HepG2 (cell line): Measurements from ENCODE around the gene TM4SF1. TPM values are rescaled to one million over a fixed set of nuclear protein-coding genes. Genes with fewer than 3 reads are reported as not detected.

ENCODE experiments used
- FOXA3 ChIP-seq: IDR thresholded peaks from 2 replicates; pipeline ENCODE4 v1.6.1; 2016; ENCODE audit warnings: missing genetic modification reagents, missing compliant biosample characterization
- FOXP1 ChIP-seq, 2 experiments: fragments of 450-650 bp in 1 of 2; IDR thresholded peaks; 2 replicates each; pipeline ENCODE4 v1.6.1; 2017 to 2018; ENCODE audit warnings: antibody characterized with exemption in 1 of 2
- HMG20A ChIP-seq: IDR thresholded peaks from 2 replicates; pipeline ENCODE4 v1.6.1; 2016; ENCODE audit warnings: borderline replicate concordance
- LBX2 ChIP-seq: sonication (generic); formaldehyde crosslinking; IDR thresholded peaks from 2 replicates; pipeline ENCODE4 v1.5.0; 2020; ENCODE audit warnings: missing genetic modification reagents, mild to moderate bottlenecking, borderline replicate concordance
- MIXL1 ChIP-seq: IDR thresholded peaks from 2 replicates; pipeline ENCODE4 v1.6.1; 2016
- PAXIP1 ChIP-seq: sonication (generic); formaldehyde crosslinking; conservative IDR thresholded peaks from 2 replicates; pipeline ENCODE4 v1.4.0; 2020; ENCODE audit warnings: mild to moderate bottlenecking, missing genetic modification reagents, moderate library complexity
- PHF21A ChIP-seq: sonication (generic); formaldehyde crosslinking; IDR thresholded peaks from 2 replicates; pipeline ENCODE4 v1.5.0; 2020; ENCODE audit warnings: mild to moderate bottlenecking, missing genetic modification reagents
- TCF12 ChIP-seq, 2 experiments: fragments of 450-650 bp in 1 of 2; sonication (generic) in 1 of 2; formaldehyde crosslinking in 1 of 2; IDR thresholded peaks; 2 replicates each; pipeline versions ENCODE4 v1.6.1 to v1.8.0; 2017 to 2022; ENCODE audit warnings: antibody characterized with exemption in 1 of 2, mild to moderate bottlenecking in 1 of 2, missing genetic modification reagents in 1 of 2, moderate library complexity in 1 of 2
- ZNF335 ChIP-seq: sonication (generic); formaldehyde crosslinking; IDR thresholded peaks from 2 replicates; pipeline ENCODE4 v1.4.0; 2020; ENCODE audit warnings: missing genetic modification reagents
- ZNF468 ChIP-seq: sonication (generic); formaldehyde crosslinking; IDR thresholded peaks from 2 replicates; pipeline ENCODE4 v1.8.0; 2022; ENCODE audit warnings: mild to moderate bottlenecking, moderate library complexity, missing genetic modification reagents
- polyA plus RNA-seq, 8 experiments: library from polyadenylated mRNA; depleted of rRNA in 3 of 8; stranded (reverse) in 7 of 8; unstranded in 1 of 8; fragments of >200 nt; fragmentation: Illumina TruSeq in 4 of 8; extraction: Trizol in 4 of 8; gene quantifications; 2 replicates each; pipeline versions ENCODE4 v1.2.1 to v1.2.3, GENCODE V29; 2011 to 2016; ENCODE audit warnings: low read depth in 4 of 8, missing spikeins in 1 of 8, mixed read lengths in 1 of 8; ENCODE audit not compliant: insufficient read depth in 1 of 8
- total RNA-seq, 5 experiments: library from RNA; depleted of rRNA; stranded (reverse); fragments of >200 nt; fragmentation: Illumina TruSeq; extraction: Trizol; gene quantifications; 2 replicates each; pipeline ENCODE4 v1.2.3, GENCODE V29; 2016; ENCODE audit warnings: low read depth in 1 of 5
- TF ChIP-seq, protein P1 (sequence below): sonication (generic); formaldehyde crosslinking; IDR thresholded peaks from one replicate; pipeline ENCODE4 v1.5.1; 2020; ENCODE audit warnings: mild to moderate bottlenecking, missing genetic modification reagents; ENCODE audit errors: not compliant biosample characterization
- TF ChIP-seq, protein P2 (sequence below): sonication (generic); formaldehyde crosslinking; IDR thresholded peaks from 2 replicates; pipeline ENCODE4 v1.4.0; 2020; ENCODE audit warnings: missing genetic modification reagents

The TM4SF1 gene
- total and polyA plus RNA-seq, 2 of the 13 experiments (the other 11 are each of a cell fraction or from before 2014, with no cell fraction given) = 431 to 1,359 TPM

DNA sequence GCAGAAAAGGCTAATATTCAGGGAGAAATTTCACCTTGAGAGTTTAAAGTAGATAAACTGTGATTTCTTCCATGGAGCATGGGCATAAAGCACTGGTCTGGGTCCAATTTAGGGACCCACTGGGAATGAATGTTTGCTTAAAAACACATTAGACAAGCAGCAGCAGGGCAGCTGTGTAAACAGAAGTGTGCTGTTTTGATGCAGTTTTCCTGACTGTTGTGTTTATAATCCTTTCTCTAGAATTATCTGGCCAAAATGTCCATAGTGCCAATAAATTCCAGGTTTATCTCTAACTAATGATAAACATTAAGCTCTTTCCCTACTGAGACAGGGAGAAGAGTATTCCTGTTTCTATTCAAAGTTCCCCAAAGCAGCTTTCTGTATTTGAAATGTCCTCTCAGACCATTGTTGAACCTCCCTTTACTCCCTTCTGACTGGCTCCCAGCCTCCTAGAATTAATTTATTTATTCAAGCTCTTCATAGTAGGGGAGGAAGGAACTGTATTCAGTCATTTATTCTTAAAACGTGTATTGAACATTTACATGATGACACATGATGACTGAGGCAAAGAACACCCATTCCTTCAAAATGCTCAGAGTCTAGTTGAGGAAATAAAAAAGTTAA, 37.0 kb downstream of the TM4SF1 start (continued):
- TF ChIP-seq ZNF468 (CRISPR knock-in tag) (no peak), FOXP1 (IDR thresholded peaks at IDR 0.05) (no peak), FOXP1 (CRISPR knock-in tag; IDR thresholded peaks at IDR 0.05) (peak; percentile 48; the same call in 1 of the 2 replicates), ZNF335 (CRISPR knock-in tag) (no peak), FOXA3 (CRISPR knock-in tag) (peak; percentile 59), LBX2 (CRISPR knock-in tag) (no peak), MIXL1 (CRISPR knock-in tag) (0 out of 2 replicates have a peak, but pooled peaks have one; percentile 13), PHF21A (CRISPR knock-in tag) (peak; percentile 57), HMG20A (peak; percentile 41; the same call in 1 of the 2 replicates), TCF12 (IDR thresholded peaks at IDR 0.05) (no peak), TCF12 (CRISPR knock-in tag; IDR thresholded peaks at IDR 0.05) (peak; percentile 70; the same call in 1 of the 2 replicates), PAXIP1 (CRISPR knock-in tag) (peak; percentile 55)
- TF ChIP-seq, protein P1, sequence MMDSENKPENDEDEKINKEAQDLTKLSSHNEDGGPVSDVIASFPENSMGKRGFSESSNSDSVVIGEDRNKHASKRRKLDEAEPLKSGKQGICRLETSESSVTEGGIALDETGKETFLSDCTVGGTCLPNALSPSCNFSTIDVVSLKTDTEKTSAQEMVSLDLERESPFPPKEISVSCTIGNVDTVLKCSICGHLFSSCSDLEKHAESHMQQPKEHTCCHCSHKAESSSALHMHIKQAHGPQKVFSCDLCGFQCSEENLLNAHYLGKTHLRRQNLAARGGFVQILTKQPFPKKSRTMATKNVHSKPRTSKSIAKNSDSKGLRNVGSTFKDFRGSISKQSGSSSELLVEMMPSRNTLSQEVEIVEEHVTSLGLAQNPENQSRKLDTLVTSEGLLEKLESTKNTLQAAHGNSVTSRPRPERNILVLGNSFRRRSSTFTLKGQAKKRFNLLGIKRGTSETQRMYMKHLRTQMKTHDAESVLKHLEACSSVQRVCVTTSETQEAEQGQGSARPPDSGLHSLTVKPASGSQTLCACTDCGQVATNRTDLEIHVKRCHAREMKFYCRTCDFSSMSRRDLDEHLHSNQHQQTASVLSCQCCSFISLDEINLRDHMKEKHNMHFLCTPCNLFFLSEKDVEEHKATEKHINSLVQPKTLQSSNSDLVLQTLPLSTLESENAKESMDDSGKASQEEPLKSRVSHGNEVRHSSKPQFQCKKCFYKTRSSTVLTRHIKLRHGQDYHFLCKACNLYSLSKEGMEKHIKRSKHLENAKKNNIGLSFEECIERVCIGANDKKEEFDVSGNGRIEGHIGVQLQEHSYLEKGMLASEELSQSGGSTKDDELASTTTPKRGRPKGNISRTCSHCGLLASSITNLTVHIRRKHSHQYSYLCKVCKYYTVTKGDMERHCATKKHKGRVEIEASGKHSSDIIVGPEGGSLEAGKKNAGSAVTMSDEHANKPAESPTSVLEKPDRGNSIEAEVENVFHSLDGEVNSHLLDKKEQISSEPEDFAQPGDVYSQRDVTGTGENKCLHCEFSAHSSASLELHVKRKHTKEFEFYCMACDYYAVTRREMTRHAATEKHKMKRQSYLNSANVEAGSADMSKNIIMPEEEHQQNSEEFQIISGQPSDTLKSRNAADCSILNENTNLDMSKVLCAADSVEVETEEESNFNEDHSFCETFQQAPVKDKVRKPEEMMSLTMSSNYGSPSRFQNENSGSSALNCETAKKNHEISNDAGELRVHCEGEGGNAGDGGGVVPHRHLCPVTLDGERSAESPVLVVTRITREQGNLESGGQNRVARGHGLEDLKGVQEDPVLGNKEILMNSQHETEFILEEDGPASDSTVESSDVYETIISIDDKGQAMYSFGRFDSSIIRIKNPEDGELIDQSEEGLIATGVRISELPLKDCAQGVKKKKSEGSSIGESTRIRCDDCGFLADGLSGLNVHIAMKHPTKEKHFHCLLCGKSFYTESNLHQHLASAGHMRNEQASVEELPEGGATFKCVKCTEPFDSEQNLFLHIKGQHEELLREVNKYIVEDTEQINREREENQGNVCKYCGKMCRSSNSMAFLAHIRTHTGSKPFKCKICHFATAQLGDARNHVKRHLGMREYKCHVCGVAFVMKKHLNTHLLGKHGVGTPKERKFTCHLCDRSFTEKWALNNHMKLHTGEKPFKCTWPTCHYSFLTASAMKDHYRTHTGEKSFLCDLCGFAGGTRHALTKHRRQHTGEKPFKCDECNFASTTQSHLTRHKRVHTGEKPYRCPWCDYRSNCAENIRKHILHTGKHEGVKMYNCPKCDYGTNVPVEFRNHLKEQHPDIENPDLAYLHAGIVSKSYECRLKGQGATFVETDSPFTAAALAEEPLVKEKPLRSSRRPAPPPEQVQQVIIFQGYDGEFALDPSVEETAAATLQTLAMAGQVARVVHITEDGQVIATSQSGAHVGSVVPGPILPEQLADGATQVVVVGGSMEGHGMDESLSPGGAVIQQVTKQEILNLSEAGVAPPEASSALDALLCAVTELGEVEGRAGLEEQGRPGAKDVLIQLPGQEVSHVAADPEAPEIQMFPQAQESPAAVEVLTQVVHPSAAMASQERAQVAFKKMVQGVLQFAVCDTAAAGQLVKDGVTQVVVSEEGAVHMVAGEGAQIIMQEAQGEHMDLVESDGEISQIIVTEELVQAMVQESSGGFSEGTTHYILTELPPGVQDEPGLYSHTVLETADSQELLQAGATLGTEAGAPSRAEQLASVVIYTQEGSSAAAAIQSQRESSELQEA = no peak
- TF ChIP-seq, protein P2, sequence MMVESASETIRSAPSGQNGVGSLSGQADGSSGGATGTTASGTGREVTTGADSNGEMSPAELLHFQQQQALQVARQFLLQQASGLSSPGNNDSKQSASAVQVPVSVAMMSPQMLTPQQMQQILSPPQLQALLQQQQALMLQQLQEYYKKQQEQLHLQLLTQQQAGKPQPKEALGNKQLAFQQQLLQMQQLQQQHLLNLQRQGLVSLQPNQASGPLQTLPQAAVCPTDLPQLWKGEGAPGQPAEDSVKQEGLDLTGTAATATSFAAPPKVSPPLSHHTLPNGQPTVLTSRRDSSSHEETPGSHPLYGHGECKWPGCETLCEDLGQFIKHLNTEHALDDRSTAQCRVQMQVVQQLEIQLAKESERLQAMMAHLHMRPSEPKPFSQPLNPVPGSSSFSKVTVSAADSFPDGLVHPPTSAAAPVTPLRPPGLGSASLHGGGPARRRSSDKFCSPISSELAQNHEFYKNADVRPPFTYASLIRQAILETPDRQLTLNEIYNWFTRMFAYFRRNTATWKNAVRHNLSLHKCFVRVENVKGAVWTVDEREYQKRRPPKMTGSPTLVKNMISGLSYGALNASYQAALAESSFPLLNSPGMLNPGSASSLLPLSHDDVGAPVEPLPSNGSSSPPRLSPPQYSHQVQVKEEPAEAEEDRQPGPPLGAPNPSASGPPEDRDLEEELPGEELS (CRISPR knock-in tag) = peak; percentile 54; the same call in 1 of the 2 replicates
